ENCODE data around the gene CD300A.

CD300A gene

DNA sequence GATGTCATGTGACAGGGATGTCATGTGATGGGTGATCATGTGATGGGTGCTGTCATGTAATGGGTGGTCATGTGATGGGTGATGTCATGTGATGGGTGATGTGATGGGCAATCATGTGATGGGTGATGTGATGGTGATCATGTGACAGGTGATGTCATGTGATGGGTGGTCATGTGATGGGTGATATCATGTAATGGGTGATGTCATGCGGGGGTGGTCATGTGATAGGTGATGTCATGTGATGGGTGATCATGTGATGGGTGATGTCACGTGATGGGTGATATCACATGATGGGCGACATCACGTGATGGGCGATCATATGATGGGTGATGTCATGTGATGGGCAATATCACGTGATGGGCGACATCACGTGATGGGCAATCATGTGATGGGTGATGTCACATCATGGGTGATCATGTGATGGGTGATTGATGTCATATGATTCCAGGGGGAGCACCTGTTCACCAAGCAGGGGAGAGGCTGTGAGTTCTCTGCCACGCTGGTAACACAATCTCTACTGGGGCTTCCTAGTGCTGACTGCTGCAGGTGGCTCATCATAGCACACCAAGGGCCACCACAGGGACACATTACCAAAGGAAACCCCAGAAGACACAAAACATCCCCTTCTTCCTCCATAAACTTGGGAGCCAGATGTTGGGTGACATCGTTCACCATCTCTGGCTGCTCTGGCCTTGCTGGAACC is 48.3 kb downstream of the CD300A start (continued):
- TF ChIP-seq AEBP2 (tag by site-specific recombination; IDR thresholded peaks at IDR 0.05; ENCODE audit: borderline replicate concordance): peak; percentile 35; the same call in 1 of the 2 replicates
- peak; percentile 92; the same call in 1 of the 2 replicates for TF ChIP-seq ZFP37 (tag by site-specific recombination; IDR thresholded peaks at IDR 0.05)
- peak; percentile 13 for TF ChIP-seq ZBTB26 (tag by site-specific recombination; optimal IDR thresholded peaks at IDR 0.05)
- TF ChIP-seq ZNF558 (tag by site-specific recombination; IDR thresholded peaks at IDR 0.05): no peak
- TF ChIP-seq REPIN1 (tag by site-specific recombination; IDR thresholded peaks at IDR 0.05; ENCODE audit: low read depth): no peak
- TF ChIP-seq ZNF23 (tag by site-specific recombination; IDR thresholded peaks at IDR 0.05; ENCODE audit: borderline replicate concordance): peak; percentile 48; the same call in 1 of the 2 replicates
- peak; percentile 19; the same call in 1 of the 2 replicates for TF ChIP-seq ZBTB17 (tag by site-specific recombination; IDR thresholded peaks at IDR 0.05)
- peak; percentile 29 for TF ChIP-seq EGR2 (tag by site-specific recombination; IDR thresholded peaks at IDR 0.05; ENCODE audit: low read depth)
- TF ChIP-seq KLF17 (tag by site-specific recombination; IDR thresholded peaks at IDR 0.05): peak; percentile 14
- no peak for TF ChIP-seq ZFP3 (tag by site-specific recombination; IDR thresholded peaks at IDR 0.05; ENCODE audit: low read depth)
- no peak for TF ChIP-seq ZNF626 (tag by site-specific recombination; IDR thresholded peaks at IDR 0.05)
- TF ChIP-seq ZNF473 (tag by site-specific recombination; IDR thresholded peaks at IDR 0.05): 0 out of 2 replicates have a peak, but pooled peaks have one; percentile 26
- TF ChIP-seq SP3 (tag by site-specific recombination; IDR thresholded peaks at IDR 0.05): peak; percentile 11
- TF ChIP-seq ZNF639 (tag by site-specific recombination; IDR thresholded peaks at IDR 0.05): peak; percentile 98
- peak; percentile 94 for TF ChIP-seq GLI4 (tag by site-specific recombination; IDR thresholded peaks at IDR 0.05)
- TF ChIP-seq BCL11A (tag by site-specific recombination; IDR thresholded peaks at IDR 0.05; ENCODE audit: low read depth): peak; percentile 56
- TF ChIP-seq SCRT2 (tag by site-specific recombination; IDR thresholded peaks at IDR 0.05): peak; percentile 62; the same call in 1 of the 2 replicates
- peak; percentile 27 for TF ChIP-seq SP7 (tag by site-specific recombination; IDR thresholded peaks at IDR 0.05)
- no peak for TF ChIP-seq ZNF704 (tag by site-specific recombination; IDR thresholded peaks at IDR 0.05)
- TF ChIP-seq, protein P1, sequence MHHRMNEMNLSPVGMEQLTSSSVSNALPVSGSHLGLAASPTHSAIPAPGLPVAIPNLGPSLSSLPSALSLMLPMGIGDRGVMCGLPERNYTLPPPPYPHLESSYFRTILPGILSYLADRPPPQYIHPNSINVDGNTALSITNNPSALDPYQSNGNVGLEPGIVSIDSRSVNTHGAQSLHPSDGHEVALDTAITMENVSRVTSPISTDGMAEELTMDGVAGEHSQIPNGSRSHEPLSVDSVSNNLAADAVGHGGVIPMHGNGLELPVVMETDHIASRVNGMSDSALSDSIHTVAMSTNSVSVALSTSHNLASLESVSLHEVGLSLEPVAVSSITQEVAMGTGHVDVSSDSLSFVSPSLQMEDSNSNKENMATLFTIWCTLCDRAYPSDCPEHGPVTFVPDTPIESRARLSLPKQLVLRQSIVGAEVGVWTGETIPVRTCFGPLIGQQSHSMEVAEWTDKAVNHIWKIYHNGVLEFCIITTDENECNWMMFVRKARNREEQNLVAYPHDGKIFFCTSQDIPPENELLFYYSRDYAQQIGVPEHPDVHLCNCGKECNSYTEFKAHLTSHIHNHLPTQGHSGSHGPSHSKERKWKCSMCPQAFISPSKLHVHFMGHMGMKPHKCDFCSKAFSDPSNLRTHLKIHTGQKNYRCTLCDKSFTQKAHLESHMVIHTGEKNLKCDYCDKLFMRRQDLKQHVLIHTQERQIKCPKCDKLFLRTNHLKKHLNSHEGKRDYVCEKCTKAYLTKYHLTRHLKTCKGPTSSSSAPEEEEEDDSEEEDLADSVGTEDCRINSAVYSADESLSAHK (tag by site-specific recombination; IDR thresholded peaks at IDR 0.05): no peak
- no peak for TF ChIP-seq ZNF404 (tag by site-specific recombination; IDR thresholded peaks at IDR 0.05)
- 0 out of 2 replicates have a peak, but pooled peaks have one; percentile 34 for TF ChIP-seq BCL11B (tag by site-specific recombination; IDR thresholded peaks at IDR 0.05; ENCODE audit: low read depth)
- peak; percentile 99 for TF ChIP-seq ZNF747 (tag by site-specific recombination; IDR thresholded peaks at IDR 0.05)
- peak; percentile 34; the same call in 1 of the 2 replicates for TF ChIP-seq ZNF133 (tag by site-specific recombination; IDR thresholded peaks at IDR 0.05)
- no peak; the same call in 1 of the 2 replicates for TF ChIP-seq KLF1 (tag by site-specific recombination; IDR thresholded peaks at IDR 0.05)
- TF ChIP-seq, protein P2, sequence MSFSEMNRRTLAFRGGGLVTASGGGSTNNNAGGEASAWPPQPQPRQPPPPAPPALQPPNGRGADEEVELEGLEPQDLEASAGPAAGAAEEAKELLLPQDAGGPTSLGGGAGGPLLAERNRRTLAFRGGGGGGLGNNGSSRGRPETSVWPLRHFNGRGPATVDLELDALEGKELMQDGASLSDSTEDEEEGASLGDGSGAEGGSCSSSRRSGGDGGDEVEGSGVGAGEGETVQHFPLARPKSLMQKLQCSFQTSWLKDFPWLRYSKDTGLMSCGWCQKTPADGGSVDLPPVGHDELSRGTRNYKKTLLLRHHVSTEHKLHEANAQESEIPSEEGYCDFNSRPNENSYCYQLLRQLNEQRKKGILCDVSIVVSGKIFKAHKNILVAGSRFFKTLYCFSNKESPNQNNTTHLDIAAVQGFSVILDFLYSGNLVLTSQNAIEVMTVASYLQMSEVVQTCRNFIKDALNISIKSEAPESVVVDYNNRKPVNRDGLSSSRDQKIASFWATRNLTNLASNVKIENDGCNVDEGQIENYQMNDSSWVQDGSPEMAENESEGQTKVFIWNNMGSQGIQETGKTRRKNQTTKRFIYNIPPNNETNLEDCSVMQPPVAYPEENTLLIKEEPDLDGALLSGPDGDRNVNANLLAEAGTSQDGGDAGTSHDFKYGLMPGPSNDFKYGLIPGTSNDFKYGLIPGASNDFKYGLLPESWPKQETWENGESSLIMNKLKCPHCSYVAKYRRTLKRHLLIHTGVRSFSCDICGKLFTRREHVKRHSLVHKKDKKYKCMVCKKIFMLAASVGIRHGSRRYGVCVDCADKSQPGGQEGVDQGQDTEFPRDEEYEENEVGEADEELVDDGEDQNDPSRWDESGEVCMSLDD (tag by site-specific recombination; IDR thresholded peaks at IDR 0.05): peak; percentile 34; the same call in 1 of the 2 replicates
- TF ChIP-seq ZNF521 (tag by site-specific recombination; IDR thresholded peaks at IDR 0.05): 0 out of 2 replicates have a peak, but pooled peaks have one; percentile 37
- peak; percentile 53; the same call in 1 of the 2 replicates for TF ChIP-seq WT1 (tag by site-specific recombination; IDR thresholded peaks at IDR 0.05)
